ENCODE measurements around the gene SMARCE1.

GRCh38 chr17:40588552-40588951, 59.1 kb downstream of the SMARCE1 start:
- TF ChIP-seq RAD21 (IDR thresholded peaks at IDR 0.05; ENCODE audit: low read length) (no peak), CTCF (conservative IDR thresholded peaks at IDR 0.05; ENCODE audit: low read depth, low read length) (no peak), RFX5 (IDR thresholded peaks at IDR 0.05; ENCODE audit: low read depth, low read length) (no peak), RCOR1 (IDR thresholded peaks at IDR 0.05; ENCODE audit: insufficient replicate concordance, low read length) (no peak), POLR2A (IDR thresholded peaks at IDR 0.05; ENCODE audit: low read depth, low read length) (no peak), USF2 (IDR thresholded peaks at IDR 0.05; ENCODE audit: low read depth, low read length) (no peak), CEBPB (IDR thresholded peaks at IDR 0.05; ENCODE audit: low read depth, low read length) (no peak), MAFK (IDR thresholded peaks at IDR 0.05; ENCODE audit: low read depth, low read length) (no peak)
- TF ChIP-seq, protein P1, sequence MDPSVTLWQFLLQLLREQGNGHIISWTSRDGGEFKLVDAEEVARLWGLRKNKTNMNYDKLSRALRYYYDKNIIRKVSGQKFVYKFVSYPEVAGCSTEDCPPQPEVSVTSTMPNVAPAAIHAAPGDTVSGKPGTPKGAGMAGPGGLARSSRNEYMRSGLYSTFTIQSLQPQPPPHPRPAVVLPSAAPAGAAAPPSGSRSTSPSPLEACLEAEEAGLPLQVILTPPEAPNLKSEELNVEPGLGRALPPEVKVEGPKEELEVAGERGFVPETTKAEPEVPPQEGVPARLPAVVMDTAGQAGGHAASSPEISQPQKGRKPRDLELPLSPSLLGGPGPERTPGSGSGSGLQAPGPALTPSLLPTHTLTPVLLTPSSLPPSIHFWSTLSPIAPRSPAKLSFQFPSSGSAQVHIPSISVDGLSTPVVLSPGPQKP (IDR thresholded peaks at IDR 0.05; ENCODE audit: borderline replicate concordance, low read depth, low read length): no peak

Measured in IMR-90 (cell line).